SH-SY5Y (cell line): ENCODE results near the gene GNGT2.

ENCODE experiments used
- GATA2 ChIP-seq: IDR thresholded peaks from 2 replicates; pipeline ENCODE4 v1.6.1; 2011; ENCODE audit warnings: mild to moderate bottlenecking, low read depth, low read length
- GATA3 ChIP-seq: IDR thresholded peaks from 2 replicates; pipeline ENCODE4 v1.6.1; 2011; ENCODE audit warnings: low read depth, mild to moderate bottlenecking, low read length, moderate library complexity

DNA sequence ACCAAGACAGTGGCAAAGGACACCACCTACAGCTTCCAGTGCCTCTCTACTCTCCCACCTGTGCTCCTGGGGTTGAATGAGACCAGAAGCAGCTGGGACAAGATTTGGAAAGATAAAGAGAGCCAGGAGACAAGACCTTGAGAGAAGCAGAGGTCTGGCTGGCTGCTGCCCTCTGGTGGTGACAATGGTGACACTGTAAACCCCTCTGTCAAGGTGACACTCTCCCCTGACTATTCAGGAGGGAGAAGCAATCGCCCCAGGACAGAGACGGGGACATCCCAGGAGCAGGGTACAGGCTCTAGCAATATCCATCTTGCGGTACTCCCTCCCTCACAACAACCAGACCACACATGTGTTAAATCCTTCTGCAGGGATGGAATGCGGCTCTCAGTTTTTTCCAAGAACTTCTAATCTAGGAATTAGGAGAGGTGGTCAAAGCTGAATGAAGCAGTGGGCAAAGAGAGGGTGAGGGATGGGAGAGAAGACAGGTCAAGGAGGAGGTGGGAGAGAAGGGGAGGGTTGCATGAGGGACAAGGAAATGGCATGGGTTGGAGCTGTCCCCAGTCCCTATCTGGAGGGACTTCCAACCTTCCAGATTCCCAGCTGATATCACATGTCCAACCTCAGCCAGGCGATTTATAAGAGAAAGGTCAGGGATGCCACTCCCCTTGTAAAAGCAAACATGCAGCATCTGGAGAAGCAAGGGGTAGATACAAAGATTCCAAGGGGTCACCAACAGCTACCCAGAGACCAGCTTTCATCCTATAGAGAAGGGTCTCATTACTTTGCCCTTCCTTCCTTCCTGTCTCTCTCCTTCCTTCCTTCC lies 17.3 kb upstream of the GNGT2 start:
- peak; percentile 52 for TF ChIP-seq GATA2
- no peak for TF ChIP-seq GATA3
